GM23338 (cell line): Measurements from ENCODE around the gene ATP8A2. TPM values are rescaled to one million over a fixed set of nuclear protein-coding genes. Genes with fewer than 3 reads are reported as not detected.

Source experiments
- CREB1 ChIP-seq: fragments of 250-450 bp; sonication (Bioruptor Pico); IDR thresholded peaks from 2 replicates; pipeline ENCODE4 v1.5.0; 2020; ENCODE audit warnings: low read depth, mild to moderate bottlenecking, moderate library complexity
- EZH2phosphoT487 ChIP-seq: fragments of 200-600 bp; sonication (generic); IDR thresholded peaks from one replicate; pipeline ENCODE4 v1.8.1; 2018; ENCODE audit warnings: antibody characterized with exemption; ENCODE audit not compliant: unreplicated experiment
- REST ChIP-seq: IDR thresholded peaks from one replicate; pipeline ENCODE4 v1.6.1; 2018; ENCODE audit warnings: antibody characterized with exemption; ENCODE audit not compliant: unreplicated experiment
- ZNF462 ChIP-seq: fragments of 250-450 bp; sonication (Bioruptor Pico); IDR thresholded peaks from 2 replicates; pipeline ENCODE4 v1.5.0; 2020; ENCODE audit warnings: mild to moderate bottlenecking, moderate library complexity
- polyA plus RNA-seq: library from polyadenylated mRNA; unstranded; fragments of >200 nt; fragmentation: Nextera tagmentation; extraction: Ambion mirVana; gene quantifications from 2 replicates; pipeline ENCODE4 v1.2.1, GENCODE V29; 2016
- total RNA-seq: library from RNA; depleted of rRNA; stranded (reverse); fragments of >200 nt; shearing (Covaris generic); gene quantifications from 2 replicates; pipeline ENCODE4 v1.2.3, GENCODE V29; 2014

ATP8A2 gene
- total and polyA plus RNA-seq, 2 experiments from 2014 or later = 5.7 to 8.8 TPM

GRCh38 chr13:25457566-25457965, 85.8 kb downstream of the ATP8A2 start (continued):
- TF ChIP-seq ZNF462 (CRISPR knock-in tag) (no peak), EZH2phosphoT487 (no peak), CREB1 (CRISPR knock-in tag) (no peak), REST (no peak)
